Measurements from ENCODE around the gene RFC5. TPM values are rescaled to one million over a fixed set of nuclear protein-coding genes. Genes with fewer than 3 reads are reported as not detected.

Gene RFC5
- polyA plus RNA-seq, 2 of the 4 experiments (the other 2 are of a cell fraction): 57.5 to 64.7 TPM

DNA sequence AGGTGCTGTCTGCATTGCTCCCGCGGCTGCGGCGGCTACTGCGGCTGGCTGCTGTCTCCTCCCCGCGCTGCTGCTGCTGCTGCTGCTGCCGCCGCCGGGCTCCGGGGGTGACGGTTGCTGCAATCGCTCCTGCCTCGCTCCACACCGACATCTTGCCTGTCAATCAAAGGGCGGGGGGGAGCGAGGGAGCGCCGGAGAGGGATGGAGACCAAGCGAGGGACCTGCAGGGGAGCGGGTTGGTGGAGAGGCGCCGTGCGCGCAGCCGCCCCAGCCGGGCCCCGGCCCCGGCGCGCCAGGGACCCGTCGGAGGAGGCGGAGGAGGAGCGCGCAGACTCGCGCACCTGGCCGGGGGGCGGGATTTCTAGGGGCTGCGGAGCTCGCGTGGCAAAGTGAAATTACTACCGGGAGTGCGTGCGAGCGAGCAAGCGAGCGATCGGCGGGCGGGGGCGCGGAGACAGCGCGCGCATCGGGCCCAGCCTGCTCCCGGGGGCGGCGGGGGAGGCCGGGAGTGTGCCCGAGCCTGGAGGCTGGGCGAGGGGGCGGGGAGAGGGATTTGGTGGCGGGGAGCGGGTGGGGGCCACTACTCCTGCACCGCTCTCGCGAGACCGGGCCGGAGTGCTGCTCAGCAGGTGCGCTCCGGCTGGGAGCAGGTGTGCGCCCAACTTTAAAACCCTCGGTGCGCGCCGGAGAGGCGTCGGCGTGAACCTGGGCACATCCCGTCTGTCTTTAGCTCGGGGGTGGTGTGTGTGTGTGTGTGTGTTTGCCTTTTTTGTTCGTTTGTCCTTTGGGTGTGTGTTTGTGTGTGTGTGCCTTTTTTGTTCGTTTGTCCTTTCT is 47.5 kb upstream of the RFC5 start, which contains the start of gene KSR2:
TSS of gene KSR2 (minus strand) at position 165 of the 834 bp plus-strand sequence. CDS start 735 bp downstream, outside the sequence.
- peak within 1 kb of the TSS; percentile 77 to 89 for H3K27ac ChIP-seq
- H3K4me1 ChIP-seq: peaks cover 5% of the 10 kb centered on the region; the same call in 2 of the 3 replicates
- ChIA-PET POLR2A (no interaction called here), CTCF (interaction anchor here (0.6 kb wide), 1 partner anchor 114 kb away, joined by 3 read pairs; no protein-coding TSS in a partner anchor)
- no peak for FAIRE-seq
- 3% methylated on average over 37 of the region's 86 CpGs for WGBS (ENCODE audit: missing lambda C conversion rate)
- peak; percentile 66 to 72 for DNase-seq (ENCODE audit: low read depth in 1 of 2, low spot score in 1 of 2)
- H3K9me3 ChIP-seq: peaks cover 27% of the 10 kb centered on the region; the same call in 2 of the 3 replicates
- ATAC-seq: peak; percentile 89 to 91
- peak within 1 kb of the TSS; percentile 80 for H3K4me3 ChIP-seq
- peak within 1 kb of the TSS; percentile 95 for H3K4me2 ChIP-seq
- no peak for TF ChIP-seq FOSL2 (IDR thresholded peaks at IDR 0.05)
- TF ChIP-seq FOSL2 (CRISPR knock-in tag; IDR thresholded peaks at IDR 0.05): no peak
- TF ChIP-seq CBX2 (IDR thresholded peaks at IDR 0.05; ENCODE audit: borderline replicate concordance, low read depth): no peak
- TF ChIP-seq MAZ (IDR thresholded peaks at IDR 0.05; ENCODE audit: borderline replicate concordance, low read depth, low read length): no peak
- no peak for TF ChIP-seq ZSCAN20 (CRISPR knock-in tag; IDR thresholded peaks at IDR 0.05)
- TF ChIP-seq HOXB5 (CRISPR knock-in tag; IDR thresholded peaks at IDR 0.05): no peak
- no peak for TF ChIP-seq RCOR1 (IDR thresholded peaks at IDR 0.05; ENCODE audit: low read depth, low read length)
- TF ChIP-seq CBX8 (IDR thresholded peaks at IDR 0.05): no peak
- no peak for TF ChIP-seq HMGXB4 (CRISPR knock-in tag; IDR thresholded peaks at IDR 0.05; ENCODE audit: borderline replicate concordance)
- TF ChIP-seq, protein P1, sequence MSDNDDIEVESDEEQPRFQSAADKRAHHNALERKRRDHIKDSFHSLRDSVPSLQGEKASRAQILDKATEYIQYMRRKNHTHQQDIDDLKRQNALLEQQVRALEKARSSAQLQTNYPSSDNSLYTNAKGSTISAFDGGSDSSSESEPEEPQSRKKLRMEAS (IDR thresholded peaks at IDR 0.05): 0 out of 2 replicates have a peak, but pooled peaks have one; percentile 20
- TF ChIP-seq ZNF302 (CRISPR knock-in tag; IDR thresholded peaks at IDR 0.05): no peak
- no peak for TF ChIP-seq MYC (IDR thresholded peaks at IDR 0.05; ENCODE audit: borderline replicate concordance, low read length)
- TF ChIP-seq FOSB (CRISPR knock-in tag; IDR thresholded peaks at IDR 0.05): no peak
- no peak for TF ChIP-seq KDM1A (IDR thresholded peaks at IDR 0.05; ENCODE audit: low read depth)
- TF ChIP-seq CHD4 (IDR thresholded peaks at IDR 0.05; ENCODE audit: borderline replicate concordance): no peak
- TF ChIP-seq TFCP2L1 (CRISPR knock-in tag; IDR thresholded peaks at IDR 0.05): no peak
- TF ChIP-seq KDM5A (IDR thresholded peaks at IDR 0.05): no peak
- no peak for TF ChIP-seq EP300 (IDR thresholded peaks at IDR 0.05)
- TF ChIP-seq, protein P2, sequence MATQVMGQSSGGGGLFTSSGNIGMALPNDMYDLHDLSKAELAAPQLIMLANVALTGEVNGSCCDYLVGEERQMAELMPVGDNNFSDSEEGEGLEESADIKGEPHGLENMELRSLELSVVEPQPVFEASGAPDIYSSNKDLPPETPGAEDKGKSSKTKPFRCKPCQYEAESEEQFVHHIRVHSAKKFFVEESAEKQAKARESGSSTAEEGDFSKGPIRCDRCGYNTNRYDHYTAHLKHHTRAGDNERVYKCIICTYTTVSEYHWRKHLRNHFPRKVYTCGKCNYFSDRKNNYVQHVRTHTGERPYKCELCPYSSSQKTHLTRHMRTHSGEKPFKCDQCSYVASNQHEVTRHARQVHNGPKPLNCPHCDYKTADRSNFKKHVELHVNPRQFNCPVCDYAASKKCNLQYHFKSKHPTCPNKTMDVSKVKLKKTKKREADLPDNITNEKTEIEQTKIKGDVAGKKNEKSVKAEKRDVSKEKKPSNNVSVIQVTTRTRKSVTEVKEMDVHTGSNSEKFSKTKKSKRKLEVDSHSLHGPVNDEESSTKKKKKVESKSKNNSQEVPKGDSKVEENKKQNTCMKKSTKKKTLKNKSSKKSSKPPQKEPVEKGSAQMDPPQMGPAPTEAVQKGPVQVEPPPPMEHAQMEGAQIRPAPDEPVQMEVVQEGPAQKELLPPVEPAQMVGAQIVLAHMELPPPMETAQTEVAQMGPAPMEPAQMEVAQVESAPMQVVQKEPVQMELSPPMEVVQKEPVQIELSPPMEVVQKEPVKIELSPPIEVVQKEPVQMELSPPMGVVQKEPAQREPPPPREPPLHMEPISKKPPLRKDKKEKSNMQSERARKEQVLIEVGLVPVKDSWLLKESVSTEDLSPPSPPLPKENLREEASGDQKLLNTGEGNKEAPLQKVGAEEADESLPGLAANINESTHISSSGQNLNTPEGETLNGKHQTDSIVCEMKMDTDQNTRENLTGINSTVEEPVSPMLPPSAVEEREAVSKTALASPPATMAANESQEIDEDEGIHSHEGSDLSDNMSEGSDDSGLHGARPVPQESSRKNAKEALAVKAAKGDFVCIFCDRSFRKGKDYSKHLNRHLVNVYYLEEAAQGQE (IDR thresholded peaks at IDR 0.05): peak; percentile 85
- no peak for TF ChIP-seq ZFP36 (IDR thresholded peaks at IDR 0.05; ENCODE audit: borderline replicate concordance, partially characterized antibody)
- peak; percentile 84 for TF ChIP-seq CHD2 (IDR thresholded peaks at IDR 0.05; ENCODE audit: low read length, partially characterized antibody)
- no peak for TF ChIP-seq RARB (CRISPR knock-in tag; IDR thresholded peaks at IDR 0.05)
- no peak for TF ChIP-seq JUNB (IDR thresholded peaks at IDR 0.05)
- TF ChIP-seq RAD21 (conservative IDR thresholded peaks at IDR 0.05 in 1 of 2, IDR thresholded peaks at IDR 0.05 in 1 of 2): no peak
- no peak for TF ChIP-seq FOXS1 (CRISPR knock-in tag; IDR thresholded peaks at IDR 0.05)
- TF ChIP-seq GATA3 (IDR thresholded peaks at IDR 0.05; ENCODE audit: borderline replicate concordance): no peak
- no peak for TF ChIP-seq HEYL (CRISPR knock-in tag; IDR thresholded peaks at IDR 0.05)
- 0 out of 5 replicates have a peak, but pooled peaks of 1 of the 2 experiments have one; percentile 15 for TF ChIP-seq JUN (IDR thresholded peaks at IDR 0.05)
- peak; percentile 26; the same call in 1 of the 2 replicates for TF ChIP-seq POLR2A (IDR thresholded peaks at IDR 0.05; ENCODE audit: low read length)
- TF ChIP-seq, protein P3, sequence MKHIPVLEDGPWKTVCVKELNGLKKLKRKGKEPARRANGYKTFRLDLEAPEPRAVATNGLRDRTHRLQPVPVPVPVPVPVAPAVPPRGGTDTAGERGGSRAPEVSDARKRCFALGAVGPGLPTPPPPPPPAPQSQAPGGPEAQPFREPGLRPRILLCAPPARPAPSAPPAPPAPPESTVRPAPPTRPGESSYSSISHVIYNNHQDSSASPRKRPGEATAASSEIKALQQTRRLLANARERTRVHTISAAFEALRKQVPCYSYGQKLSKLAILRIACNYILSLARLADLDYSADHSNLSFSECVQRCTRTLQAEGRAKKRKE (CRISPR knock-in tag; IDR thresholded peaks at IDR 0.05; ENCODE audit: low read depth): no peak
- TF ChIP-seq PBX3 (IDR thresholded peaks at IDR 0.05): peak; percentile 80
- no peak for TF ChIP-seq NR3C1 (IDR thresholded peaks at IDR 0.05)
- no peak for TF ChIP-seq HDAC2 (IDR thresholded peaks at IDR 0.05)
- TF ChIP-seq MAFK (IDR thresholded peaks at IDR 0.05; ENCODE audit: partially characterized antibody): no peak
- no peak for TF ChIP-seq RNF2 (IDR thresholded peaks at IDR 0.05; ENCODE audit: borderline replicate concordance, low read depth)

Data from A549 (cell line).